Kidney epithelial cell (primary cell): ENCODE measurements around the gene RITA1. TPM values are rescaled to one million over a fixed set of nuclear protein-coding genes. Genes with fewer than 3 reads are reported as not detected.

Experiments
- DNase-seq: peaks from one replicate; pipeline ENCODE4 v3.0.0-alpha.2; 2010; ENCODE audit warnings: low read depth
- H3K27me3 ChIP-seq: 2 replicates; pipeline ENCODE4 v1.6.0; 2011; ENCODE audit warnings: low read length; ENCODE audit not compliant: control insufficient read depth, insufficient read depth
- H3K36me3 ChIP-seq: 2 replicates; pipeline ENCODE4 v1.5.1; 2011; ENCODE audit warnings: low read length; ENCODE audit not compliant: control insufficient read depth, insufficient read depth
- H3K4me3 ChIP-seq: 2 replicates; pipeline ENCODE4 v1.5.1; 2011; ENCODE audit warnings: low read depth, mild to moderate bottlenecking, control low read depth, low read length
- total RNA-seq: library from RNA; depleted of rRNA; stranded (reverse); fragments of >200 nt; gene quantifications from 2 replicates; pipeline ENCODE4 v1.2.3, GENCODE V29; 2015
- TF ChIP-seq, protein P1 (sequence below): IDR thresholded peaks from 2 replicates; pipeline ENCODE4 v1.5.1; 2011; ENCODE audit warnings: mild to moderate bottlenecking, moderate library complexity, low read length, control low read depth, inconsistent platforms; ENCODE audit not compliant: insufficient read depth, poor library complexity, severe bottlenecking

RITA1 gene
- total RNA-seq, 1 donor from 2014 or later = 33.6 TPM

DNA sequence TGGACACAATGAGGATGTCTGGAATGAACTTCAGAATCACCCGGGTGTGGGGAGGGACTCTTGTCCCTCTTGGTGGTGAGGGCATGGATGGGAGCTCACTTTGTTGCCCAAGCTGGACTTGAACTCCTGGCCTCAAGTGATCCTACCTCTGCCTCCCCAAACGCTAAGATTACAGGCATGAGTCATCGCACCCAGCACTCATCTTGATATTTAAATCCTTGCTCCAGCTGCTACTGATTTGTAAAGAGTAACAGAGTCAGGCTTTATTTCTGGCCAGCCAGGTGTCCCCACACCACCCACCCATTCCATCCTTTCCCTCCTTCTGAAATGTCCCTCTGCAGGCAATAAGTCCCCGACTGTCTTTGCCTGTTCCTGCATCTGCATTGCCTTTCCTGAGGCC is 5.2 kb upstream of the RITA1 start:
- peaks cover 15% of the 10 kb centered on the region for H3K36me3 ChIP-seq
- no peak for DNase-seq
- H3K27me3 ChIP-seq = no peaks in the 10 kb centered on the region
- no peak overlapping the region for H3K4me3 ChIP-seq
- TF ChIP-seq, protein P1, sequence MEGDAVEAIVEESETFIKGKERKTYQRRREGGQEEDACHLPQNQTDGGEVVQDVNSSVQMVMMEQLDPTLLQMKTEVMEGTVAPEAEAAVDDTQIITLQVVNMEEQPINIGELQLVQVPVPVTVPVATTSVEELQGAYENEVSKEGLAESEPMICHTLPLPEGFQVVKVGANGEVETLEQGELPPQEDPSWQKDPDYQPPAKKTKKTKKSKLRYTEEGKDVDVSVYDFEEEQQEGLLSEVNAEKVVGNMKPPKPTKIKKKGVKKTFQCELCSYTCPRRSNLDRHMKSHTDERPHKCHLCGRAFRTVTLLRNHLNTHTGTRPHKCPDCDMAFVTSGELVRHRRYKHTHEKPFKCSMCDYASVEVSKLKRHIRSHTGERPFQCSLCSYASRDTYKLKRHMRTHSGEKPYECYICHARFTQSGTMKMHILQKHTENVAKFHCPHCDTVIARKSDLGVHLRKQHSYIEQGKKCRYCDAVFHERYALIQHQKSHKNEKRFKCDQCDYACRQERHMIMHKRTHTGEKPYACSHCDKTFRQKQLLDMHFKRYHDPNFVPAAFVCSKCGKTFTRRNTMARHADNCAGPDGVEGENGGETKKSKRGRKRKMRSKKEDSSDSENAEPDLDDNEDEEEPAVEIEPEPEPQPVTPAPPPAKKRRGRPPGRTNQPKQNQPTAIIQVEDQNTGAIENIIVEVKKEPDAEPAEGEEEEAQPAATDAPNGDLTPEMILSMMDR = no peak

DNA sequence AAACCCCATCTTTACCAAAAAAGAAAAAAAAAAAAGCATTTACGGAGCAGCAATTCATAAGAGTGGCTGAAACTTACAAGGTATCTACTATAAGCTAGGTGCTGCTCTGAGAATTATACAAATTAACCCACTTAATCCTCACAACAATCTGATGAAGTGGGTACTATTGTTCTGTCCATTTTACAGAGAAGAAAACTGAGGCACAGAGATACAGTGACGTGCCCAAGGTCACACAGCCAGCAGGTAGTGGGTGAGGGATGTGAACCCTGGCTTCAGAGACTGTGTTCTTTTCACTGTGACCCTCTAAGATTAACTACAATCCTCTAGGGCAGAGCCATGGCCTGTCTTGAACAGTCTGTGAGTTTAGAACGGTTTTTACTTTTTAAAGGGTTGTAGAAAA is 3.5 kb upstream of the RITA1 start:
- Histone ChIP-seq H3K27me3 (no peaks in the 10 kb centered on the region), H3K36me3 (peaks cover 10% of the 10 kb centered on the region), H3K4me3 (no peak overlapping the region)
- TF ChIP-seq, protein P1 = no peak
- no peak for DNase-seq

DNA sequence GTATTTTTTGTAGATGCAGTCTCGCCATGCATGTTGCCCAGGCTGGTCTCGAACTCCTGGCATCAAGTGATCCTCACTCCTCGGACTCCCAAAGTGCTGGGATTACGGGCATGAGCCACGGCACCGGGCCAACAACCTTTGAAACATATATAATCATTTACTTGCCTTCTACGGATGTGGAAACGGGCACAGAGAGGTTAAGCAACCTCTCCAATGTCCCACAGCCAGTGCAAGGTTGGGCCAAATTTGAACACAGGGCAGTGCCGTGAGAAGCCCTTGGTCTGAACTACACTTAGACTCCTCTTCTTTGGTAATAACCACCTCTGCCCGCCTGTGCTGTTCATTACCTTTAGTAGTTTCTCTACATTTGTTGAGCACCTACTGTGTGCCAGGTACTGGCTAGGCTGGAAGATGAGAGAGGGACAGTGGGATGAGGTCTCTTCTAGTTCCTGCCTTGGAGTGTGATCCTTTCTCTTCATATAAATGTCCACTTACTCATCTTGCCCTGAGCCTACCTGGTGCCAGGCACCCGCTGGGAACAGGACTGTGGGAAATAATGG is 2.4 kb upstream of the RITA1 start:
- Histone ChIP-seq H3K4me3 (no peak overlapping the region), H3K36me3 (peaks cover 4% of the 10 kb centered on the region), H3K27me3 (no peaks in the 10 kb centered on the region)
- TF ChIP-seq, protein P1 = no peak
- no peak for DNase-seq

DNA sequence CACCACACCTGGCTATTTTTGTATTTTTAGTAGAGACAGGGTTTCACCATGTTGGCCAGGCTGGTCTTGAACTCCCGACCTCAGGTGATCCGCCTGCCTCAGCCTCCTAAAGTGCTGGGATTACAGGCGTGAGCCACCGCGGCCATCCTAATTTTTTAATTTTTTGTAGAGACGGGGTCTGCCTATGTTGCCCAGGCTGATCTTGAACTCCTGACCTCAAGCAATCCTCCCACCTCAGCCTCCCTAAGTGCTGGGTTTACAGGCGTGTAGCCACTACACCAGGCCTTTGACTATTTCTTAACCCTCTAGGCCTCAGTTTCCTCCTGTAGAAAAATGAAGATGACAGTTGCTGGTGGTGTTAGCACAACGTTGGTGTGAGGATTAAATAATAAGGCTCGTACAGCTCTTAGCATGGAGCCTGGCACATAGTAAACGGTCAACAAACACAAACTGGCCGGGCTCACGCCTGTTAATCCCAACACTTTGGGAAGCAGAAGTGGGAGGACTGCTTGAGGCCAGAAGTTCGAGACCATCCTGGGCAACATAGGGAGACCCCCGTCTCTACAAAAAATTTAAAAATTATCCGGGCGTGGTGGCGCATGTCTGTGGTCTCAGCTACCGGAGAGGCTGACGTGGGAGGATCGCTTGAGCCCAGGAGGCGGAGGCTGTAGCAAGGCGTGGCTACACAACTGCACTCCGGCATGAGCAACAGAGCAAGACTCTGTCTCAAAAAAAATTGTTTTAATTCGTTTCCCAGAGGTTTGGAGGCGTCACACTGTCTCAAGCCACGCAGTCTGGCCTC is 1.2 kb upstream of the RITA1 start:
- TF ChIP-seq, protein P1 = no peak
- Histone ChIP-seq H3K36me3 (peaks cover under 1% of the 10 kb centered on the region), H3K27me3 (no peaks in the 10 kb centered on the region), H3K4me3 (peak overlapping the region; percentile 88)
- no peak for DNase-seq

DNA sequence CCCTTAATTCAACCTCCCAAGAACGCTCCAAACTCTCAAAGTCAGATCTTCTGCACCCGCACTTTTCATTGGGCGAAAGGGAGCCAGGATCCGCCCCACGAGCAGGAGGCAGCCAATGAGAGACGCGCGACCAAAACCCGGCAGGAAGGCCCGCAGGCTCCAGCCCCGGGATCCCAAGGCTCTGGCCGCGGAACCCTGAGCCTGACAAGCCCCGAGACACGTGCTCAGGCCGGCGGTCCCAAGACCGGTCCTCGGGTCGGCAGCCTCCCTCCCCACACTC is 681 bp upstream of the RITA1 start:
- no peak for DNase-seq

More for the DNA sequence above, 681 bp upstream of the RITA1 start:
- TF ChIP-seq, protein P1 = no peak
- no peaks in the 10 kb centered on the region for H3K36me3 ChIP-seq
- peak overlapping the region; percentile 88 for H3K4me3 ChIP-seq
- H3K27me3 ChIP-seq = no peaks in the 10 kb centered on the region
